Gastroesophageal sphincter (tissue), 4 donors: Measurements from ENCODE around the gene ALG12. TPM values are rescaled to one million over a fixed set of nuclear protein-coding genes. Genes with fewer than 3 reads are reported as not detected.

Experiments
- ATAC-seq: fragments of 150-250 bp; one replicate; pipeline ENCODE4 v1.9.1; 2016; ENCODE audit warnings: mild to moderate bottlenecking, moderate library complexity
- H3K27ac ChIP-seq, 4 donors: fragments of 200-600 bp; sonication (generic) in 3 of 4; 1 replicate in 3 of 4; 2 replicates in 1 of 4; pipeline ENCODE4 v1.5.1; 2016 to 2019
- H3K27me3 ChIP-seq: fragments of 200-600 bp; sonication (generic); one replicate; pipeline ENCODE4 v1.5.1; 2019
- H3K36me3 ChIP-seq, 2 donors: fragments of 200-600 bp; sonication (generic); one replicate each; pipeline ENCODE4 v1.5.1; 2019; ENCODE audit warnings: control low read depth in 1 of 2
- H3K4me1 ChIP-seq, 3 donors: fragments of 200-600 bp; sonication (generic); 1 replicate in 2 of 3; 2 replicates in 1 of 3; pipeline ENCODE4 v1.5.1; 2016 to 2019; ENCODE audit warnings: control low read depth in 2 of 3
- H3K4me3 ChIP-seq, 2 donors: fragments of 200-600 bp; sonication (generic); one replicate each; pipeline ENCODE4 v1.5.1; 2019; ENCODE audit warnings: mild to moderate bottlenecking in 1 of 2, moderate library complexity in 1 of 2
- H3K9me3 ChIP-seq, 3 donors: fragments of 200-600 bp; sonication (generic); one replicate each; pipeline ENCODE4 v1.5.1; 2017 to 2019; ENCODE audit warnings: control low read depth in 2 of 3
- EP300 ChIP-seq: sonication (generic); formaldehyde crosslinking; IDR thresholded peaks from one replicate; pipeline ENCODE4 v1.6.1; 2017; ENCODE audit warnings: antibody characterized with exemption, mild to moderate bottlenecking
- POLR2A ChIP-seq, 2 donors: fragments of 450-650 bp; IDR thresholded peaks; one replicate each; pipeline ENCODE4 v1.6.1; 2017; ENCODE audit warnings: antibody characterized with exemption in 2 of 2, mild to moderate bottlenecking in 2 of 2, moderate library complexity in 1 of 2
- POLR2AphosphoS5 ChIP-seq: sonication (generic); formaldehyde crosslinking; IDR thresholded peaks from one replicate; pipeline ENCODE4 v1.6.1; 2017; ENCODE audit warnings: antibody characterized with exemption
- WGBS, 2 donors: methylation state at CpG; one replicate each; pipeline ENCODE4 v1.1.5; 2018; ENCODE audit warnings: low coverage in 1 of 2; 5-methylcytosine and 5-hydroxymethylcytosine counted together
- total RNA-seq, 4 donors: library from RNA; depleted of rRNA; stranded (reverse); fragments of >200 nt; gene quantifications; one replicate each; pipeline ENCODE4 v1.1.0, GENCODE V29; 2016
- TF ChIP-seq, protein P1 (sequence below), 4 experiments: fragments of 200-600 bp in 2 of 4; fragments of 450-650 bp in 2 of 4; sonication (generic) in 1 of 4; IDR thresholded peaks; one replicate each; pipeline ENCODE4 v1.5.1; 2017 to 2019; ENCODE audit warnings: antibody characterized with exemption in 4 of 4, mild to moderate bottlenecking in 2 of 4, moderate library complexity in 2 of 4

ALG12 gene
- total RNA-seq, 4 donors from 2014 or later = 18.8 to 30.0 (median 22.6) TPM

DNA sequence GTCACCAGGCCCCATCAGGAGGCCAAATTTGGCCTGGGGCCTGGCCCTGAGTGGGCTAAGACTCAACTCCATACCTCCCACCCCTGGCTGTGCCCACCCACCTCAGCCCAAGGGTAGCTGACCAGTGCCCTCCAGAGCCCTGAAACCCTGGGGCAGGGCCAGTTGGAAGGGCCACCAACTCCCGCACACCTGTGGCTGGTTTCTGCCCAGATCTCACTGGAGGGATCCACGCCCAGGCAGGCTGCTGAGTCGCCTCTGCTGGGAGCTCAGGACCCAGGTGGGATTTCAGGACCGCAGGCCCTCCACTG lies 33.4 kb upstream of the ALG12 start:
- no CpG with 5 or more reads among the region's 4 CpGs for WGBS, 2 donors
- Histone ChIP-seq H3K9me3 (no peaks in the 10 kb centered on the region), H3K27me3 (no peaks in the 10 kb centered on the region), H3K27ac (peak overlapping the region in 2 of 4 donors; percentile 10 to 70), H3K4me1 (peaks cover 0 to 39% (median 19%) of the 10 kb centered on the region in 3 donors), H3K4me3 (no peak overlapping the region), H3K36me3 (no peaks in the 10 kb centered on the region)
- TF ChIP-seq, protein P1, sequence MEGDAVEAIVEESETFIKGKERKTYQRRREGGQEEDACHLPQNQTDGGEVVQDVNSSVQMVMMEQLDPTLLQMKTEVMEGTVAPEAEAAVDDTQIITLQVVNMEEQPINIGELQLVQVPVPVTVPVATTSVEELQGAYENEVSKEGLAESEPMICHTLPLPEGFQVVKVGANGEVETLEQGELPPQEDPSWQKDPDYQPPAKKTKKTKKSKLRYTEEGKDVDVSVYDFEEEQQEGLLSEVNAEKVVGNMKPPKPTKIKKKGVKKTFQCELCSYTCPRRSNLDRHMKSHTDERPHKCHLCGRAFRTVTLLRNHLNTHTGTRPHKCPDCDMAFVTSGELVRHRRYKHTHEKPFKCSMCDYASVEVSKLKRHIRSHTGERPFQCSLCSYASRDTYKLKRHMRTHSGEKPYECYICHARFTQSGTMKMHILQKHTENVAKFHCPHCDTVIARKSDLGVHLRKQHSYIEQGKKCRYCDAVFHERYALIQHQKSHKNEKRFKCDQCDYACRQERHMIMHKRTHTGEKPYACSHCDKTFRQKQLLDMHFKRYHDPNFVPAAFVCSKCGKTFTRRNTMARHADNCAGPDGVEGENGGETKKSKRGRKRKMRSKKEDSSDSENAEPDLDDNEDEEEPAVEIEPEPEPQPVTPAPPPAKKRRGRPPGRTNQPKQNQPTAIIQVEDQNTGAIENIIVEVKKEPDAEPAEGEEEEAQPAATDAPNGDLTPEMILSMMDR (IDR thresholded peaks at IDR 0.05) = no peak
- no peak for TF ChIP-seq EP300
- no peak for TF ChIP-seq POLR2AphosphoS5
- no peak for TF ChIP-seq POLR2A (IDR thresholded peaks at IDR 0.05)
- no peak for ATAC-seq

DNA sequence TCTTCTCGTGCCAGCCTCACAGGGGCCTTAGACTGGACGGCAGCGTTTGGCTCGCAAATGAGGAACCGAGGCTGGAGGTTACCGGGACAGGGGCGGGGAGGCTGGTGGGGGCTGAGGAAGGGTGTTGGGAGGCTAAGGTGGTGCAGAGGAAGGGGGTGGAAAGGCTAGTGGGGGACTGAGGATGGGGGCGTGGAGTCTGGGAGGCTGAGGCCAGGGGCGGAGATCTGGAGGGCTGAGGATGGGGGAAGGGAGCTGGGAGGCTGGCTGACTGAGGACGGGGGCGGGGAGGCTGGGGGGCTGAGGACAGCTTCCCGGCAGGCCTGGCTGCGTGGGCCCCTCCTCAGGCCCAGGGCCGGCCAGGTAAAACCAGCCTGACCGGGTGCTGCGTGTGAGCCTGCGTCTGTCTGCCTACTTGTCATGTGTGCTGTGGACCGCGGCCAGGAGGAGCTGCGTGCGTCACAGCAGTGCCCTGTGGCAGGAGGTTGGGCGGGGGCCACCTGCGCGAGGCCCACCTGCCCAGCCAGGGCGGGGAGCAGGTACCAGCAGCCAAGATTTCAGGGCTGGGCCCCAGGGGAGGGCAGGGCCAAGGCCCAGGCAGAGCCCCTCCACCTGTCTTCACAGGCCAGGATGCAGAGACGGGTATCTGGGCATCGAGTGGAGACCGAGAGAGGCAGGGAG lies 32.9 kb upstream of the ALG12 start:
- Histone ChIP-seq H3K27ac (peak overlapping the region in 1 of 4 donors; percentile 70), H3K36me3 (no peaks in the 10 kb centered on the region), H3K27me3 (no peaks in the 10 kb centered on the region), H3K9me3 (no peaks in the 10 kb centered on the region), H3K4me3 (no peak overlapping the region), H3K4me1 (peaks cover 0 to 39% (median 19%) of the 10 kb centered on the region in 3 donors)
- 30% methylated on average over 2 of the region's 28 CpGs; no CpG with 5 or more reads in 1 of the 2 donors for WGBS, 2 donors
- TF ChIP-seq, protein P1 (IDR thresholded peaks at IDR 0.05) = no peak
- no peak for TF ChIP-seq POLR2AphosphoS5
- no peak for TF ChIP-seq EP300
- no peak for TF ChIP-seq POLR2A (IDR thresholded peaks at IDR 0.05)
- no peak for ATAC-seq

DNA sequence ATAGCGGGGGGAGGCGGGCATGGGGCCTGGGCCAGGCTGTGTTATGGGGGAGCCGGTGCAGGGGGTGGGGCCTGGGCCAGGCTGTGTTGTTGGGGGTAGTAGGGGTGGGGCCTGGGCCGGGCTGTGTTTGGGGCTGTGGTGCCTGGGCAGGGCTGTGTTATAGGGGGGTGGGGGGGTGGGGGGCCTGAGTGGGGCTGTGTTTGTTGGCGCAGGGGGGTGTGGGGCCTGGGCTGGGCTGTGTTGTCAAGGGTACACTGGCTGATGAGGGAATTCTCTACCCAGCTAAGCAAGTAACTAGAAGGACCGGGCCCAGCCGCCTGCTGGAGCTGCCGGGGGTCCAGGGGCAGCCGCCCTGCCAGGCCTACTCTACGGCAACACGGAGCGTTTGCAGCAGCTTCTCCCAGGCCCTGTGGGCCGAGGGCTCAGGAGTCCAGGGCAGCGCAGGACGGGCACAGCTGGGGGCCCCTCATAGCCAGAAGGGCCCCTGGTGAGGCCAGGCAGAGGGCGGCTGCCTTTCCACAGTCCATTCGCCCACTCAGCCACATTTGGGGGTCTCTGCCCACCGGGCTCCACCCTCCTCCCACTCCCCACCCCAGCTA lies 32.3 kb upstream of the ALG12 start:
- Histone ChIP-seq H3K4me1 (peaks cover 0 to 35% (median 19%) of the 10 kb centered on the region in 3 donors), H3K36me3 (no peaks in the 10 kb centered on the region), H3K4me3 (no peak overlapping the region), H3K27ac (no peak overlapping the region), H3K27me3 (no peaks in the 10 kb centered on the region), H3K9me3 (no peaks in the 10 kb centered on the region)
- ATAC-seq = no peak
- WGBS, 2 donors = 0% methylated on average over 1 of the region's 18 CpGs; no CpG with 5 or more reads in 1 of the 2 donors
- no peak for TF ChIP-seq POLR2A (IDR thresholded peaks at IDR 0.05)
- TF ChIP-seq, protein P1 (IDR thresholded peaks at IDR 0.05) = no peak
- TF ChIP-seq EP300 = no peak
- TF ChIP-seq POLR2AphosphoS5 = no peak

DNA sequence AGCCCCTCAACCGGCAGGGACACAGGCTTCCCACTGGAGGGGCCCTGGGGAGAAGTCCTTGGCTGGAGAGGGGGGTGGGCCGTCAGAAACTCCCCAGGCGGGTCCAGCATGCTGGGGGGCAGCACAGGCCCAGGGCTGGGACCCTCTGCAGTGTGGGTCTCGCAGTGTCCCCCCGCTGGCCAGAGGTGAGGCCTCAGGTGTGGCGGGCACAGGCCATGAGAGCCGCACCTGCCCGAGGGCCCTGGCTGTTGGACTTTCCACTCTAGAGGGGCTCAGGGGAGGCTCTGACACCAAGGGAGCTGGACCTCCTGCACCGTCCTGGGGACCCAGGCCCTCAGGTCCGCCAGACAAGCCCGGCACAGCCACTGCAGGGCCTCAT lies 31.7 kb upstream of the ALG12 start:
- TF ChIP-seq, protein P1 (IDR thresholded peaks at IDR 0.05) = no peak
- TF ChIP-seq POLR2AphosphoS5 (no peak), POLR2A (IDR thresholded peaks at IDR 0.05) (no peak), EP300 (no peak)
- no peak for ATAC-seq
- H3K27ac ChIP-seq = no peak overlapping the region
- H3K36me3 ChIP-seq = no peaks in the 10 kb centered on the region
- no peaks in the 10 kb centered on the region for H3K27me3 ChIP-seq
- no CpG with 5 or more reads among the region's 11 CpGs for WGBS, 2 donors
- H3K4me3 ChIP-seq = no peak overlapping the region
- H3K9me3 ChIP-seq = no peaks in the 10 kb centered on the region
- H3K4me1 ChIP-seq = peaks cover 0 to 30% (median 19%) of the 10 kb centered on the region in 3 donors
